ENCODE data around the gene CACNA2D2. TPM values are rescaled to one million over a fixed set of nuclear protein-coding genes. Genes with fewer than 3 reads are reported as not detected.

Gene CACNA2D2
- total and polyA plus RNA-seq, 4 donors, result 0.10 to 0.19 (median 0.15) TPM

GRCh38 chr3:50444213-50444612 is 59.2 kb downstream of the CACNA2D2 start (continued):
- no peak for TF ChIP-seq SP1 (IDR thresholded peaks at IDR 0.05)
- TF ChIP-seq FOXA2 (IDR thresholded peaks at IDR 0.05), result no peak
- TF ChIP-seq HNF4G (IDR thresholded peaks at IDR 0.05), result no peak
- no peak for TF ChIP-seq CTCF (IDR thresholded peaks at IDR 0.05; ENCODE audit: low read depth, low read length, missing input control)
- TF ChIP-seq HNF4A (conservative IDR thresholded peaks at IDR 0.05), result no peak

- no peaks in the 10 kb centered on the region for H3K9me3 ChIP-seq (ENCODE audit: control insufficient read depth in 4 of 4, low read length in 3 of 4)
- no peak for DNase-seq (ENCODE audit: low spot score)
- no peak overlapping the region for H3K9ac ChIP-seq (ENCODE audit: low read depth in 1 of 2, low read length in 2 of 2)
- H3K4me1 ChIP-seq (ENCODE audit: control insufficient read depth in 4 of 4, insufficient read depth in 4 of 4, low read length in 3 of 4), result peaks cover 3 to 19% (median 13%) of the 10 kb centered on the region in 4 donors
- TF ChIP-seq YY1 (IDR thresholded peaks at IDR 0.05) (no peak), EGR1 (IDR thresholded peaks at IDR 0.05; ENCODE audit: low read depth in 2 of 2) (no peak), HNF4G (IDR thresholded peaks at IDR 0.05) (no peak), NR2F2 (IDR thresholded peaks at IDR 0.05) (no peak), HNF4A (conservative IDR thresholded peaks at IDR 0.05) (no peak), REST (IDR thresholded peaks at IDR 0.05) (no peak), CTCF (IDR thresholded peaks at IDR 0.05; ENCODE audit: low read depth, low read length, missing input control) (no peak), FOXA2 (IDR thresholded peaks at IDR 0.05) (no peak), ATF3 (IDR thresholded peaks at IDR 0.05) (no peak), JUND (IDR thresholded peaks at IDR 0.05) (no peak), GABPA (IDR thresholded peaks at IDR 0.05 in 1 of 2, conservative IDR thresholded peaks at IDR 0.05 in 1 of 2) (no peak), SP1 (IDR thresholded peaks at IDR 0.05) (no peak), MAX (IDR thresholded peaks at IDR 0.05) (no peak), RXRA (IDR thresholded peaks at IDR 0.05) (no peak), TAF1 (conservative IDR thresholded peaks at IDR 0.05) (no peak), ZBTB33 (IDR thresholded peaks at IDR 0.05) (no peak)
- no peaks in the 10 kb centered on the region for H3K36me3 ChIP-seq (ENCODE audit: control insufficient read depth in 4 of 4, insufficient read depth in 3 of 4, low read depth in 1 of 4, low read length in 3 of 4)
- H3K27ac ChIP-seq (ENCODE audit: low read depth in 1 of 2, low read length in 2 of 2), result no peak overlapping the region
- no peaks in the 10 kb centered on the region for H3K27me3 ChIP-seq (ENCODE audit: control insufficient read depth in 4 of 4, insufficient read depth in 4 of 4, low read length in 3 of 4)
- WGBS, result 92% methylated on average over 21 of the region's 21 CpGs
- H3K4me3 ChIP-seq (ENCODE audit: low read depth in 1 of 3, low read length in 3 of 3), result no peak overlapping the region
These were observed 60.4 kb downstream of the CACNA2D2 start for GRCh38 chr3:50442945-50443579.

All from liver (tissue), 9 donors.